HEK293 (cell line): ENCODE measurements around the gene LRRC43.

Source experiments
- ATF2 ChIP-seq: fragments of 450-650 bp; formaldehyde crosslinking; IDR thresholded peaks from 2 replicates; pipeline ENCODE4 v1.5.1; 2016; ENCODE audit warnings: missing biosample characterization, missing genetic modification characterization, low read depth
- CTCF ChIP-seq: fragments of 450-650 bp; formaldehyde crosslinking; IDR thresholded peaks from 2 replicates; pipeline ENCODE4 v1.5.1; 2016; ENCODE audit warnings: missing biosample characterization, missing genetic modification characterization
- REST ChIP-seq: fragments of 450-650 bp; formaldehyde crosslinking; IDR thresholded peaks from 2 replicates; pipeline ENCODE4 v1.5.1; 2016; ENCODE audit warnings: missing biosample characterization, missing genetic modification characterization
- YY1 ChIP-seq: fragments of 450-650 bp; formaldehyde crosslinking; IDR thresholded peaks from 2 replicates; pipeline ENCODE4 v1.5.1; 2018; ENCODE audit warnings: missing biosample characterization, missing genetic modification characterization
- ZFP37 ChIP-seq: fragments of 450-650 bp; formaldehyde crosslinking; IDR thresholded peaks from 2 replicates; pipeline ENCODE4 v1.5.1; 2016; ENCODE audit warnings: missing biosample characterization, missing genetic modification characterization
- ZNF214 ChIP-seq: fragments of 450-650 bp; formaldehyde crosslinking; IDR thresholded peaks from 2 replicates; pipeline ENCODE4 v1.5.1; 2017; ENCODE audit warnings: missing biosample characterization, mild to moderate bottlenecking, missing genetic modification characterization, borderline replicate concordance
- ZNF423 ChIP-seq: fragments of 450-650 bp; formaldehyde crosslinking; IDR thresholded peaks from 2 replicates; pipeline ENCODE4 v1.5.1; 2016; ENCODE audit warnings: missing biosample characterization, missing genetic modification characterization
- ZNF580 ChIP-seq: fragments of 450-650 bp; formaldehyde crosslinking; IDR thresholded peaks from 2 replicates; pipeline ENCODE4 v1.5.1; 2016; ENCODE audit warnings: missing biosample characterization, missing genetic modification characterization
- ZNF639 ChIP-seq: fragments of 450-650 bp; formaldehyde crosslinking; IDR thresholded peaks from 2 replicates; pipeline ENCODE4 v1.5.1; 2016; ENCODE audit warnings: missing biosample characterization, missing genetic modification characterization
- ZNF76 ChIP-seq: fragments of 450-650 bp; formaldehyde crosslinking; IDR thresholded peaks from 2 replicates; pipeline ENCODE4; 2016; ENCODE audit warnings: low read depth, missing biosample characterization, missing genetic modification characterization, borderline replicate concordance

GRCh38 chr12:122172262-122172939, 10.5 kb upstream of the LRRC43 start:
- no peak for TF ChIP-seq ZNF580 (tag by site-specific recombination)
- no peak for TF ChIP-seq CTCF (tag by site-specific recombination)
- TF ChIP-seq ZNF76 (tag by site-specific recombination), result no peak
- no peak for TF ChIP-seq ZNF423 (tag by site-specific recombination)
- no peak for TF ChIP-seq ZNF639 (tag by site-specific recombination)
- no peak for TF ChIP-seq ATF2 (tag by site-specific recombination)
- no peak for TF ChIP-seq ZNF214
- no peak for TF ChIP-seq REST (tag by site-specific recombination)
- no peak for TF ChIP-seq YY1 (tag by site-specific recombination)
- no peak for TF ChIP-seq ZFP37 (tag by site-specific recombination)
